Mucosa of gallbladder (tissue), 1 donor: ENCODE results near the gene EPB41L2. TPM values are rescaled to one million over a fixed set of nuclear protein-coding genes. Genes with fewer than 3 reads are reported as not detected.

ENCODE experiments used
- DNase-seq: peaks from one replicate; pipeline ENCODE4 v3.0.0-alpha.2; 2020; ENCODE audit warnings: low spot score
- total RNA-seq: library from RNA; stranded (reverse); gene quantifications from one replicate; pipeline ENCODE4 v1.2.1, GENCODE V29; 2021
- donor health status: DM: no; HTN: no; CAD: no.

The EPB41L2 gene
- total RNA-seq, 1 donor from 2014 or later = 110 TPM

DNA sequence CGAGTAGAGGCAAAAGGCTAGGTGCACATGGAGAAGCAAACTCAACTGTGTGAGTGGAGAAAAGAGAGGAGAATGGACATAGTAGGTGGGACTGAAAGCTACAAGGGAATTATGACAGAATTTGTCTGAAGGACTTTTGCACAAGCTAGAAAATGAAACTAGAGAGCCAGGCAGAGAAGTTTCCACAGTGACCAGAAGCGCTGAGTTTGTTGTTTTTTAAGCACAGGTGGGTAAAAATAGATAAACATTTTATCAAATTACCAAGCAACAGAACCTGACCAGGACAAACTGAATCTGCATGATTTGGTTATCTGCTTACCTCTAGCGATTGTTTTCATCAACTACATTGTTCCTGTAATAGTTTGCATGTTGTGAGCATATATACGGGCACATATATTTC is 197.3 kb downstream of the EPB41L2 start:
- DNase-seq = no peak

DNA sequence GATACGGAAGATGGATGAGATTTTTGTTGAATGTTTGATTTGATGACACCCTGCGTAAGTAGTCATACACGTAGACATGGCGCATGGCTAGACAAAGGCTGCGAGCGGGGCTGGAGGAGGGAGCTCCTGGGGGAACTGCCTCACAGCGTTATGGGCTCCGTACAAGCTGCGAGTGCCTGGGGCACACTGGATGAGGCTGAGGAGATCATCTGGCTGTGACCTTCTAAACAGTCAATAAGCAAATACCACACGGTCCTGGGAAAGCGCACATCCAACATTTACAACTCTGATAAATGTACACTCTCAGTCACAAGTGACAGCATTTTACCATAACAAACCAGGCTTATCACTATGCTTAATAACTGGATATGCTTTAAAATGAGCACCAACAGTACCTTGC is 198.7 kb downstream of the EPB41L2 start:
- DNase-seq = no peak

DNA sequence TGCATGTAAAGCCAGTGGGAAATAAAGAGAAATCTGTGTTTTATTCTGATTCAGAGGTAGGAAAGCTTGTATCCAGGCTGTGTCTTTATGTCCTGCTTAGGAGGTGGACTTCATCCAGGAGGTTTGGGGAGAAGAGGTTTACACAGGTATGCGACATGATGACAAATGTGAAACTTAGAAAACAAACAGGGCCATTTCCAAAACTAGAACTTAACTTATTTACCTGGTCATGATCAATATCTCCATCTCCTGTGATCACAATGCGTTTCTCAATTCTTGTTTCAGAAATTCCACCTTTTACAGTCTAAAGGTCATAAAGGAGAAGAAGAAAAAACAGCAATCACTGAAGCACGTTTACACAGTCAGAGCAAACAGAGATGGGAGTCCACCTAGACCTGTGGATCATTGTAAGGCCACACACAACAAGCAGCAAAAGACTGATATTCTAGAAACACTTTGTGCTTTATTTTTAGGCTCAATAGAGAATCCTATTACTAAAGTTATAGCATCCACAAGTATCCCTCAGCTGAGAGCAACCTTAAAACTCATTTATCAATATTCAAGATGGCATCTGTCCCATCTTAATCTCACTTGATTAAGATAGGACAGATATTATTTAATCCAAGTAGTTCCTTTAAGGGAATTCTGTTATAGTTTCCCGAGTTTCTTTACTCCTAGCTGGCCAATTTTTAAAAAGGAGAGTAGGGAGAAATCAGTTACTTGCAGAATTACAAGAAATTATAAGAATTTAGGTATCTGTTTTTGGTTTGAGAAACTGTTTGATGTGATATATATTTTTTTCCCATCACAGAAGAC is 199.4 kb downstream of the EPB41L2 start:
- no peak for DNase-seq

DNA sequence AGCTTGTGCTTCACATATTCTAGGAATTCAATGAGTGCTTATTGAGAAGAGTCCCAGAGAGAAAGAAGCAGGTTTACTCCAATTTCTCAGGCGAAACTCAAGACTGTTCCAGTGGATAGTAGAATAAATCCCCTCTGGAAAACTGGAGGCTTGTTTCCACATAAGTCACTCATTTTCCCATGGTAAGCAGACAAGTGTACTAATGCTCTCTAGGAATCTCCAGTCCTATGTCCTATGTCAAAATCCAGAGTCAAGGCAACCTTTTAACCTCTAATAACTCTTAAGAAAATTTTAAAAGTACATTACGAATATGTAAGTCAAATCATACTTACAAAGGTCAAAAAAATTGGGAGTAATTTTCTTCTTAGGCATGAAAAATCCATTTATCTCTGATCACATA is 200.7 kb downstream of the EPB41L2 start:
- no peak for DNase-seq

DNA sequence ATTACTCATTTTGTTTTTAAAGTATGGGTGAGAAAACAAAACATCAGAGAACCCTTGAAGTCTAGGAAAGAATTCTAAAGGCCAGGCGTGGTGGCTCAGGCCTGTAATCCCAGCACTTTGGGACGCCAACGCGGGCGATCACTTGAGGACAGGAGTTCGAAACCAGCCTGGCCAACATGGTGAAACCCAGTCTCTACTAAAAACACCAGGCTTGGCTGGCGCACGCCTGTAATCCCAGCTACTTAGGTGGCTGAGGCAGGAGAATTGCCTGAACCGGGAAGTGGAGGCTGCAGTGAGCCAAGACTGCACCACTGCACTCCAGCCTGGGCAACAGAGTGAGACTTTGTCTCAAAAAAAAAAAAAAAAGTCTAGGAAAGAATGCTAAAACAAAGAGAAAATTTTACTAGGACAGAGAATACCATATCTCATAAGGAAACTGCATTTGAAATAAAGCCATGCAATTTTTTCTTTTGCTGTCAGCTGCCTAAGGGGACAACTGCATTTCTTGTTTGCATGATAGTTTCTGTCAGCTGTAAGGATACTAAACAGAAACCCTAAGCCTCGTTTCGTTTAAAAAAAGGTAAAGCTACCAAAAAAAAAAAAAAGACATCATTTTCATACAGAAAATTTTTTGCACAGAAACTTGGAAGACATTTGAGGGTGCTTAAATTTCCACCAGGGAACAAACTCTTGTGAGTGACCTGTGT is 203.7 kb downstream of the EPB41L2 start:
- DNase-seq = no peak

DNA sequence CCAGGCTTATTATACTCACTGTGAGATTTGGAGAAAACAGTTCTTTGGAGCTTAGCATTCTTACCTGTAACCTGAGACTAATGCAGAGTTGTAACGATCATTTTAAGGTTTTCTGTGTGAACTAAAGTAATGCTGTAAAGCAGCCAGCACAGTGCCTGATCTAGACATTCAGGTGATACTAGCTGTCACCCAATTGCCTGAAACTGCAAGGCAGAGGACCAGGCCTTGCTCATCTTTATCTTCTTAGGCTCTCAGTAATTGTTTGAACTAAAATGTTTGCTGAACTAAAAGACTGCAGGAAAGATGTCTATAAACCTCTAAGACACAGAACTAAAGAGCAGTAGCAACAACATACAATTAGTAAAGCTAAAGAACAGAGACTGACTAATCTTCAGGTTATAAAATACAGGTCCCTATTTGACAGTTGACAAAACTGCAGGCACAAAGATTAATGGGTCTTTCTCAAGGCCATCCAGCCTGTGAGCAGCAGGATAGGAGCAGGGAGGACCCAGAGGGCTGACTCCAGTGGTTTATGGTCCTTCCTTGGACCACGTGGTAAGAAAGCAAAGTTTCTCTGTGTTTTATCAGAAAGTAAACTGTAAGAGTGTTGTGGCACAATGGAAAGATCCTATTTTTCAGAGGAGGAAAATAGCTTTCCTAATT is 204.4 kb downstream of the EPB41L2 start:
- DNase-seq = no peak

DNA sequence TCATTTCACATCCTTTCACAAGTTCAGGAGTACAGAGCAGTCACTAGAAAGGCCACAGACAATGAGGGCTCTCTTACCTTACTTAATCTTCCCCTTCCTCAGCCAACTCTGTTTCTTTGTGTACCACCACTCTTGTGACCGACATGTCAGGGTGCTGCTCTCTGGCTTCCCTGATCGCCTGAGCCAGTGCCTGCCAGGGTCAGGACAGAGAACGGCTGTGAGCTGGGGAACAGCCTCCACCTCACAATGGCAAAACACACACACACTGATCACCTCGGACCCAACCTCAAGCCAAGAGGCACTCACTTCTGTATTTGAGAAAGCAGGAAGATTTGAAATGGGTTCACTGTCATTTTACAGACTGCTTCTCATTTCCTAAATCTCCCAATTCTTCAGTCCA is 205.0 kb downstream of the EPB41L2 start:
- DNase-seq = no peak

DNA sequence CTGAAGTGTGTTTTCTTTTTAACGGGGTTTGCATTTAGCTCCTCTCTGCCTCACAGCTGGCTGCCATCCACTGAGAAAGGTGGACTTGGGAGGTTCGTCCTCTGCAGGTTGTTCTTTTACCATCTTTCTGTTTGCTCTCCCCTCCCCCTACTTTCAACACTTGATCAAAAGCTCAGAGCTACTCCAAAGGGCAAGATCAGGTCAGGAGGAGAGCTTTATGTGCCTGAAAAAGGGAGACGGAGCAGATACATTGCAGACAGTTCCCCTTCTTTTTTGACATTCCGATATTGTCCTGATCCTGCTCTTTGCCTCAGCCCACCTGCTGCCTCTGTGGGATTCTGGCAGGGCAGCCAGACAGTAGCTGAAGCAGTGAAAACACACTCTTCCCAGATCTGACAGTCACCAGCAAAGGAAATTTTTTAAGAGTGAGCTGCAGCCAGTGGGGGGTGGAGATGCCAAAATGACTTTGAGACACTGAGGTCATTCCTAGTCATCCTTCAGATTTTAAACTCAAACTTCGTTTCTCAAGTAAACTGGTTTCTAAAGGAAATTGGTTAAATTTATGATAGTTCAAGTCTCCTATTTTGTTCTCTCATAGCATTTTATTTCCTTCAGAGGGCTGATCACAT is 209.4 kb downstream of the EPB41L2 start:
- DNase-seq = no peak

DNA sequence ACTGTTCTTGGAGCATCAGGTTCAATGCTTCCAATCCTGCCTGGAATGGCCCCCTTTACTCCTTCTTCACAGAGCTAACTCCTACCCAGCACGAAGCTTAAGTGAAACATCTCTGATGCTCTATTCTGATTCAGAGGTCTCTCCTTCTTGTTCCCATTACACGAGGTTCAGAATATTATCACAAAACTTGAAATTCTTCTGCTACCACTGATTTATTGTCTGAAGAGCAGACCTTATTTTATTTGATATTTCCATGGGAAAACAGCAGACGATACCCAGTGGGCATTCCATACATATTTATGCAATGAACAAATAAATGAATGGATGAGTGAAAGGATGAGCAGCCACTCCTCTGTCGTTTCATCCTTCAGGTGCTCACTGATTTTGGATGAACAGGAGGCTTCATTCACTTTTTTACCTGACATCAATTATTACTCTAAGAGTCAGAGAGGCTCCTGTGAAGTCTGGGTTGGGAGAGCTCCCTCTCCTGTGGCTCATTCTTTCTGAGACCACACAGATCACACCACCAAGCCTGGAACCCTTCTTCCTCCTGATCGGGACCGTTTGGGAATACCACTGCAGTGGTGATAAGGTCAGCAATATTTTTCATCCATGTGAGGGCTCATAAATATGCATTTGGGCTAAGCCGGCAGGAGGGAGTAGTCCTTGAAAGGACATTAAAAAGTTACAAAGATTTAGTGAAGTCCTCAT is 210.0 kb downstream of the EPB41L2 start:
- no peak for DNase-seq

DNA sequence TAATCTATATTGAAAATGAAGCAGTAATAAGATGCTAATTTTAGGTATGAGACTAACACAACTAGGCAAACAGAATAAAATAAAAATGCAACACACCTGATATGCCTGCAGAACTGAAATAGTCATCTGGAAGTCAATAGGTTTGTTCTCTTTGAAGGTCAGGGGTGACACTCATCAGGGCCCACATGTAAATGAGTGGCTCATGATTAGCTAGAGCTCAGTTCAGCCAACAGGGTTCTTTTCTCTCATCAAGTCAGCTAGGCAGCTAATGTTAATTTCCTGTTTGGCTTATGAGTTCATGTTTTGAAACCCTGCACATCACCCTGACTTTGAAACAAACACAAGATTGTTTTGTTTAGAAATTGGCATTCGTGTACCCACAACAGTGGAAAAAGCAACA is 212.0 kb downstream of the EPB41L2 start:
- DNase-seq = no peak

DNA sequence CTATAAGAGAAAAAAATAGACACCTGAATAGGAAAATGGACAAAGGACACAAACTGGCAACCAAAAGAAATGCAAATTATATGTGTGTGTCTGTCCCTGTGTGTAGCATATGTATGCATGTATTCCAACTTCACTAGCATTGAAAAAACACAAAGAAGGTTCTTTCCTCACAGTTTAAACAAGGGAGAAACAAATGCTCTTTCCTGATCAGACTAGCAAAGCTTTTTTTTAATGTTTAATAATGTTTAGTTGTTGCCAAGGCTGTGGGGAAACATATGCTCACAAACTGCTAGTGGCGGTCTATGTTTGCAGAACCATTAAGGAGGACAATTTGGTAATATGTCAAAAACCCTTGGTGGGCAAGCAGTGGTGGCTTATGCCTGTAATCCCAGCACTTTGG is 213.5 kb downstream of the EPB41L2 start:
- DNase-seq = no peak

DNA sequence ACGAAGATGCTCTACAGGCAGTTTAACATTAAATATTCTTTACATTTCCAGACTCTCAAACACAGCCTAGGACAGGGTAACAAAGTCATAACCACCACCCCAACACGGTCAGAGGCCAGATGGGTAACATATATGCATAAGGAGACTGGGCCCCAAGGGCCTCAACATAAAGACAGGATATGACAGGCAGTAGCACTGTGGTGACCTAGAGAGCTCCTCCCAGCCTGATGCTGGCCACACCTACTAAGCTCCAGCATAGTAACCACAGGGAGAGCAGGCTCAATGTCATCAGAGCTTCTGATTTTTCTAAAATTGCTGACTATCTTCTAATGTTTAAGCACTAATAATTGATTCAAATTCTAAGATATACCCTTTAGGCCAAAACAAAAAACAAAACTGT is 214.1 kb downstream of the EPB41L2 start:
- DNase-seq = no peak

DNA sequence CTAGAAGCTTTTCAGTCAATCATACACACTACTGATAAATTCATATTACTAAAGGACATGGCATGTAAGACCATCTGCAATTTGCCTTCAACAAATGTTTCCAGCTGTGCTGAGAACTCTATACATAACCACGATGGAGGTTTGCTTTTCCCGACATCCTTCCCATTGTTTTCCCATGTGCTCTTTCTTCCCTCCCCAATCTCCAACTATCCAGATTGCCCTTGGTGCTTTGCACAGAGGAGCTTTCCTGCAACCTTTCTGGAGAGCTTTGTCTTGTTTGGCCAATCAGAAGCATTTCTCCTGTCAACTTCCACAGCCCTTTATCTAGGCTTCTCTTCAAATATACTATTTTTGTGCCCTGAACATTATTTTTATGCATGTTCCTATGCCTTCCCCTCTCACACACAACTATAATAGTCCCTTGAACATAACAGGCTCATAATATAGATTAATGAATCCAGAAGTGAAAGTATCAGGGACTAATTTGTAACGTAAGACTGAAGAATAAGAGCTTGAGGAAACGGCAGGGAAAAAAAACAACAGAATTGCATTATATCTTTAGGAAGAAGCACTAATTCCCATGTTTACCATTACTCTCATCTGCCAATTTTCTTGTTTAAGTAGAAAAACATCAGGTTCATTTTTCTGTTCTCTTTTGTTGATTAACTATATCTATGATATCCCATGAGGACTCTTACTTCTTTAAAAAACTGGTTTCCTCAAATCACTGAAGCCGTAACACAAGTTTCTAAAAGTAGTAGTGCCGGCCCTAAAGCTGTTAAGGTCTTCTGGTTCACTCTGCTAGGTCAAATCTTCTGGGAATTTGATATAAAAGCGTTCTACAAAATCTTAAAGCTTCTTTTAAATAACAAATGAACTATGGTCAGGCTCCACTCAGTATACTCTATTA is 215.8 kb downstream of the EPB41L2 start:
- no peak for DNase-seq

DNA sequence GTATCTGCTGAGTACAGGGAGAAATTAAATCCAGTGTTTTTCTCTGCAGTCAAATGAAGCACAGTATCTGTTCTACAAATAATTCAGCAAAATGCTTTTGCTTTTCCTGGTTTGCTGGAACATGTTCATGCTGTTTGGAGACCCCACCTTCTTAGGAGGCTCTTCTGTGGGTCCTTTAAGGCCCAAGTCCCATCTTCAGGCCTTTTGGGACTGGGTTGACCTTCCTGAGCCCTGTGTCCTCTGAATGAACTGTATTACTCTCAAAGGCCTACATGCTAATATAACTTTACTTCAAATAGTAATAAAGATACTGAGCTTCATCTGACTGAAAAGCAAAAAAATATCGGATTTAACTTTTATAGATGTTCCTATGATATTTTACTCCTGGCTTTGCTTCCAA is 216.5 kb downstream of the EPB41L2 start:
- DNase-seq = no peak

DNA sequence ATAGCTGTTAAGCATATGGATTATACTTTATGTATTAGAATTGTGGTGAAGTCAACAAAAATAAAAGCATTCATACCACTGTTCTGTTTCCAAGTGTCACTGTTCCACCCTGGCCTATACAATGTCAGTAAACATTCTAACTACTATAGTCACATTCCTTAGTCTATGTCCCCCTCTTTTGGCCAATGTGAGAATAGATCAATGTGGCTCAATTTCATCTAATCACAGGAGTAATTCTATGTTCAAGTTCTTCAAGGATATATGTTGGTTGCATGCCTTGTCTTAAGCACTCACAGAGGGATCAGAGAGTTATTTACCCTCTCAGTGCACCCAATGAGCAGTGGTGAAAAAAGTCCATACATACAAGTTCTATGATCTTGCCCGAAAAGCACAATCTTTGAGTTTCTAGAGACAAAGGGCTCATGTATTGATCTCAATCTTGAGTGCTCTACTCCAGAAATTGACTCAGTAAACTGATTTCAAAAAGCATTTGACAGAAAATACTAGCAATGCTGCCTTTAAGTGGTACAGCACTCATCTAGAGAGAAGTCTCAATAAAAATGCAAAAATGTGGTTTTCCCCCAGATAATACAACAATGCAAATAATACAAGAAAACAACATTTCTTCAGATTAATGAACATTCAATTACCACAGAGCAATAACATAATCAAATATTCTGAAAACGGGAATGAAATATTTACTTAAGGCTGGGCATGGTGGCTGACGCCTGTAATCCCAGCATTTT is 219.3 kb downstream of the EPB41L2 start:
- DNase-seq = no peak

DNA sequence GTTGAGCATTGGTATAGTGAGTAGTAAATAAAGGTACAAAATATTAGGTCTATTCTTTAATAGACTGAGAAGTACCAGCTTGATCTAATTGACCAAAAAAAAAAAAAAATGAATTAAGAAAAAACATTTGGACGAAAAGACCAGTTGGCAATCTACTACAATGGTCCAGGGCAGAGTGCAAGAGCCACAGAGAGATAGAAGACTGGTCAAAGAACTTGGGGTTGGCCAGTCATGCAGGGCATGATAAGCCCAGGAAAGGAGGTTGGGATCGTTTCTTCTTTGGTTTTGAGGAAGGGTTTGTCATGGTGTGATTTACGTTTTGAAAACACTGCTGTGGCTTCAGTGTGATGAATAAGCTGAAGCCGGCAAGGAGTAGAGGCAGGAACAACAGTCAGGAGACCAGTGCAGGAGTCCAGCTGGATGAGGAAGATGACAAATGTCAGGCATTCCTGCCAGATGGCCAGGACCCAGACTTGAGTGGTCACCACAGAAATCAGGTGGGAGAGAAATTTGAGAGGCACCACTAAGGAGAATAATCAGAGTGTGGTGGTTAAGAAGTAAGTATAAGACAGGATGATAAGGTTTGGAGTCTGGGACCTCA is 221.8 kb downstream of the EPB41L2 start:
- DNase-seq = no peak

DNA sequence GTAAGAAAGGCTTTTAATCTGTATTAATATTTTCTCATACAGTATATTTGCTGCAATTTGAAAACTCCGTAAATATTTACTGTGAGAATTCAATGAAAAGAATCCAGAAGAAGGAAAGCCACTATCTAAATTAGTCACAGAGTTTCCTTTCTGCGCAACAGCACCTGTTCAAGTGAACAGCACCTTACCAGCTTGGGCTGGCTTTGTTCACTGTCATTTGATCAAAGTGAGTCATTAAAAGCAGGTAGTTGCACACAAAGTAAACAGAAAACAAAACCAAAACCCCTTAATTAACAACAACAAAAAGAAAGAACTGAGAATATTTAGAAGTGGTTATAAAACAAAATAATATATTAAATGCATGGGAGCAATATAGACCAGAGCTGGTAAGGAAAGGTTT is 223.0 kb downstream of the EPB41L2 start:
- DNase-seq = no peak

DNA sequence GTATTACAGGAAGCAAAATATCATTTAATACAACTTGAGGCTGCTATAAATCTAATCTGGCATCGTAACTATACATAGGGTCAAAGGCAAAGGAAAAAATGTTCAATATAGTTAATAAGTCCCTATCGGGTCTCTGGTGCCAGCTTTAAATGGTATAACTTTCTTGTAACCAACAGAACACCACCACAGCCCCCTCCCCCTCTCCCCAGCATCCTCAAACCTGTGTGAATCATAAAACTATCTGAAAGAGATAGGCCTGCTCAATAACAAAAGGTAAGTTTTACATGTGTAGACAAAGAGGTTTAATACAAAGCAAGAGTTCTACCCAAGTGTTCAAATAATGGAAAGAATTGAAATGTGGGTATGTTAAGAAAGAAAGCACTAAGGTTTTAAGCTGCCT is 223.7 kb downstream of the EPB41L2 start:
- no peak for DNase-seq

DNA sequence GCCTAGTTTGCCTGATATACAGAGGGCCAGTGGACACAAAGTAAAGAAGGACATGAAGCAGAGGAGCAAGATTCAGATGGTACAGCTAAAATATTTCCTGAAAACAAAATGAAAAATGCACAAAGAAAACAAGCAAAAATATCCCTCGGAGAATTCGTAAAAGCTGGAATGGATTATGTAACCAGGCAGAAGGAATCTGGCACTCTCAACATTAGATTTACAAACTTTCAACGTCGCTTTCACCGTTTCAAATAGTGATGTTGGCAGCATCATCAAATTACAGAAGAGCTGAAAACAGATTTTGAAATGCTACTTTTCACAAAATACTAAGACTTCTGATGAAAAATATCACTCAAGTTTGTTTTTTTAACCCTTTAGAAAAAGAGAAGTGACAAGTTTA is 224.1 kb downstream of the EPB41L2 start:
- no peak for DNase-seq
